HG03520 (cell line): ENCODE data around the gene OSTM1.
A peak's percentile ranks its signal among the peaks of the same experiment; 100 is the strongest.

Experiments
- ATAC-seq: cut with Tn5 transposase; IDR thresholded peaks from one replicate; pipeline ENCODE4 v1.9.1; 2021; ENCODE audit warnings: mild to moderate bottlenecking, moderate library complexity; ENCODE audit not compliant: unreplicated experiment

OSTM1 gene

DNA sequence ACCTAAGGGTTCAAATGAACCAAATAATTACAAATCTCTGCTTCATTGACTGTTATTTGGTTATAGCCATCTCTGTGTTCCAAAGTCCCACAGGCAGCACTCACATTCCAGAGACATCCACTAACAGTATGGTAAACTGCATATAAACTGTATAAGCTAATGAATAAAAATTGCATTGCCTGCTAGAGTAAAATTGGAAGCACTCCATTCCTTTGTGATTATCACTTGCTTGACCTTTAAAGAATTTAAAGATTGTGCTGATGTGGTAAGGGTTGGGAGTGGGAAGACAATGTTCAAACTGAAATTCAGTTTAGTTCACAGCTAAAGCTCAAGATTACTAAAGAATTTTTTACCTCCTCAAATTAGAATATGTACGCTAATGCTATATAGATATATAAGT lies 31.0 kb upstream of the OSTM1 start:
- ATAC-seq, result no peak

GRCh38 chr6:108102965-108103364 lies 28.4 kb upstream of the OSTM1 start:
- ATAC-seq, result no peak

DNA sequence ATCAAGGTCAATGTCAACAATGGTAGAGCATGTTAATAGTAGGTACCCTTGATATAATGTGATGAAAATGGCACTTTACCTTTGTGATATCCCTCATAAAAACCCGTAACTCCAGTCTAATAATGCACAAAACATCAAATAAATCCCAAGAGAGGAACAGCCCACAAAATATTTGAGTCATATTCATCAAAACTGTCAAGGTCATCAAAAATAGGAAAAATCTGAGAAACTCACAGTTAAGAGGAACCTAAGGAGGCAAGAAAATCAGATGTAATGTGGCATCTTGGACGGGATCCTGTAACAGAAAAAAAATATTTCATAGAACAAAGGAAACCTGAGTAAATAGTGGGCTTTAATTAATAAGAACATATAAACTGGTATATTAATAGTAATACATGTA lies 25.5 kb upstream of the OSTM1 start:
- ATAC-seq, result no peak

- no peak for ATAC-seq
Measured at GRCh38 chr6:108097882-108098281, 23.3 kb upstream of the OSTM1 start.

- ATAC-seq, result no peak
Measured at GRCh38 chr6:108093781-108094300, 19.3 kb upstream of the OSTM1 start.

DNA sequence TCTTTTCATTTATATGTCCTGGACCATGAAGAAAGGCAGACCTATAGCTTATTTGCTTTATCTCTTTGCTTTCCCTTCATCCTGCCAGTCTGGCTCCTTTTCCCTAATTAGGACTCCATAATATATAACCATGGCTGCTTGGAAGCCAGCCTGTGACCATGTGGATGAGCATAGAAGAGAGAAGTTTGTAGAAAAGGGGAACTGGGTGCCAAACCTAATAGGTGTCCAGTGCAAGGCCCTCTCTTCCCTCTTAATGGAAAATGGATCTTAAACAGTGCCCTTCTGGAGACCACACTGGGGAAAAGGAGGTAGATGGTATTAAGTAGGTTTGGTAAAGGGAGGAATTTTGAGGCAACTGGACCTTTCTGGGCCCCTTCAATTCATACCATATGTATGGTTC lies 16.7 kb upstream of the OSTM1 start:
- ATAC-seq, result no peak

DNA sequence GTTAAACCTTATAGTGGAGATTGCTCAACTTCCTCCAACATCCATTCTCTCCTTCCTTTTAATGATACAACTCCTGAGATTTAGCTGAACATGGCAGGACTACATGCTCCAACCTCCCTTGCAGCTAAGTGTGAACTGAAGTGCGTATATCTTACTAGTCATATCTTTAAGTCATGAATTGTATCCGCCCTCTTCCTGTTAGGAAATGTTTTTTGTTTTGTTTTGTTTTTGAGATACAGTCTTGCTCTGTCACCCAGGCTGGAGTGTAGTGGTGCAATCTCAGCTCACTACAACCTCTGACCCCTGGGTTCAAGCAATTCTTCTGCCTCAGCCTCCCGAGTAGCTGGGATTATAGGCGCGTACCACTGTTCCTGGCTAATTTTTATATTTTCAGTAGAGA lies 8.8 kb upstream of the OSTM1 start:
- no peak for ATAC-seq

- no peak for ATAC-seq
Measured at GRCh38 chr6:108082539-108082938, 8.0 kb upstream of the OSTM1 start.

DNA sequence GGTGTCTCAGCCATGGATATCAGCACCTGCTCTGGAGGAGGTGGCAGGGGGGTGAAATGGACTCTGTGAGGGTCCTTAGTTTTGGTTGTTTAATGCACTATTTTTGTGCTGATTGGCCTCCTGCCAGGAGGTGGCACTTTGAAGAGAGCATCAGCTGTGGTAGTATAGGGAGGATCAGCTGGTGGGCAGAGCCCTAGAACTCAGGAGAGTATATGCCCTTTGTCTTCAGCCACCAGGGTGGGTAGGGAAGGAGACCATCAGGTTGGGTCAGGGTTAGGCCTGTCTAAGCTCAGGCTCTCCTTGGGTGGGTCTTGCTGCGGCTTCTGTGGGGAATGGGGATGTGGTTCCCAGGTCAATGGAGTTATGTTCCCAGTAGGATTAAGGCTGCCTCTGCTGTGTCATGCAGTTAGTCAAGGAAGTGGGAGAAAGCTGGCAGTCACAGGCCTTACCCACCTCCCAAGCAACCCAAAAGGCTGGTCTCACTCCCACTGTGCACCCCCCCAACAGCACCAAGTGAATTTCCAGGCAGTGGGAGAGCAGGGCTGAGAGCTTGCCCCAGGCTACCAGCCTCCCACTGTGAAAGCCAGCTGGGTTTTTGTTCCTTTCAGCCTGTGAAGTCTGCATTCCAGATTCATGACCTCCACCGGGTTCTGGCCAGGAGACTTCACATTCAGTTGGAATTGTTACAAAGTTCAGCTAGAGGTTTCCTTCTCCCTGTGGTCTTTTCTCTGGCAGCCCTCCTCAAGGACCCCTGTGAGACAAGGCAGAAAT lies 5.7 kb upstream of the OSTM1 start:
- no peak for ATAC-seq

GRCh38 chr6:108078191-108078590 lies 3.6 kb upstream of the OSTM1 start:
- no peak for ATAC-seq

GRCh38 chr6:108074057-108074358 lies 533 bp downstream of the OSTM1 start:
- peak; percentile 29 for ATAC-seq

- no peak for ATAC-seq
Measured at GRCh38 chr6:108071736-108072276, 2.7 kb downstream of the OSTM1 start.

GRCh38 chr6:108068618-108069017 lies 5.9 kb downstream of the OSTM1 start:
- ATAC-seq, result peak; percentile 44

GRCh38 chr6:108068182-108068581 lies 6.4 kb downstream of the OSTM1 start:
- ATAC-seq, result no peak

- ATAC-seq, result no peak
Measured at GRCh38 chr6:108052706-108053105, 21.8 kb downstream of the OSTM1 start.

DNA sequence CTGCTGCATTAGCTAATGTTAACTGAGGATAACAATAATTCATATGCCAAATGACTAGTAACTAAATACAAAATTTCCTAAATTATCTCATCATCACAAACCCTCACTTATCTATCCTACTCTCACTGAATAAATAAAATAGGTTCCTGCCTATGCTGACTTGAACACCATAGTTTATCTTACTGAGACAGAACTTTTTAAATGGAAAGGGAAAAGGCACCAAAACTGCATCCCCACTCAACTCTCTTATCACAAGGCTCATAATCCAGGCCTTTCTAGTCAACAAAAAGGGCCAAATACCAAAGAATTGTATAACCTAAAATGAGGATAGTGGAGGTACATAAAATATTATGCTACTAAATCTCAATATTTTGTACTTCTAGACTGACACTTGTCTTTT lies 23.1 kb downstream of the OSTM1 start:
- ATAC-seq, result no peak

GRCh38 chr6:108039681-108040080 lies 34.9 kb downstream of the OSTM1 start:
- no peak for ATAC-seq

DNA sequence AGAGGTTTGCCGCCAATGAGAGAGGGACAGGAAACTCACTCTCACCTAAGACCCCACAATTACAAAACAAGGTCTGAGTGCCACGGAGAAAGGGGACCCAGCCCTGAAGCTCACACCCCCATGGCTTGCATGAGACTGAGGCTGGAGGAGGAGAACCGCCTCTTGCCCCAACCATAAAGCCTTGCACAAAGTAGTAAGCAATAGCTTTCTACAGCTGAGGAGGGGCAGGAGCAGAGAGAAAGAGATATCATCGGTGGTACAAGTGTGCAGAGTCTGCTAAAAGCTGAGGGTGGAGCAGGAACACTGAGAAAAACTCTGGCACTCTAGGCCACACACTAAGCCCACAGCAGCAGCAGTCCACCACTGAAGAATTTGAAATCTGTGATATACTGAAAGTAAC lies 37.7 kb downstream of the OSTM1 start:
- no peak for ATAC-seq

- no peak for ATAC-seq
Measured at GRCh38 chr6:108031968-108032367, 42.6 kb downstream of the OSTM1 start.

- ATAC-seq, result no peak
Measured at GRCh38 chr6:108030211-108030610, 44.3 kb downstream of the OSTM1 start.

DNA sequence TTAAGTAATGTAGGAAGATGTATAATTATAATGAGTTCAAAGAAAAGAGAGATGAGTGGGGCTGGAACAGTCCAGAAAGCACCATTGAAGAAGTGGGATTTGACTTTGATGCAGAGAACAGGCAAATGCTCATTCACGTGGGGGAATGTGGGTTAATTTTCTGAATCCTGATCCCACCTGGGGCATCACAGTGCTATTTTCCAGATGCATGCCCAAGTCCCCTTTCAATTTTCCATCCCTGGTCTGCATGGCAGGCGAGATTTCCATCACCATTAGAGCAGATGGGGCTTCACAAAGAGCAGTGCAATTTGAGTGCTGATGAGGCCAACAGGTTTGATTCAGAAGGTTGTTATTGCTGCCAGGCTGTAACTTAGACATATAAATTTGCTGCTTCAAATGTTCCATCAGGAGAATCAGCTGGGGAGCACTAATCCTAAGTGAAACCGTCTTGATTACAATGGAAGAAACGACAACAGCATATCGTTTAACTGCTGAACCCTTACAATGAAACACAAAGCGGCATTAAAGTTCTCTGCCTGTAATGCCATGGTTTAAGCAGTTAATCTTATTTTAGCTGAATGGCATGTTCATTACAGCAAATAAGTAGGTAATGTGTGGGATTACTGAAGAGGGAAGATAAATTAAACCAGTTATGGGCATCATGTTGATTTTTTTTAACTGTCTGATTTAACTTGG lies 45.2 kb downstream of the OSTM1 start:
- no peak for ATAC-seq

DNA sequence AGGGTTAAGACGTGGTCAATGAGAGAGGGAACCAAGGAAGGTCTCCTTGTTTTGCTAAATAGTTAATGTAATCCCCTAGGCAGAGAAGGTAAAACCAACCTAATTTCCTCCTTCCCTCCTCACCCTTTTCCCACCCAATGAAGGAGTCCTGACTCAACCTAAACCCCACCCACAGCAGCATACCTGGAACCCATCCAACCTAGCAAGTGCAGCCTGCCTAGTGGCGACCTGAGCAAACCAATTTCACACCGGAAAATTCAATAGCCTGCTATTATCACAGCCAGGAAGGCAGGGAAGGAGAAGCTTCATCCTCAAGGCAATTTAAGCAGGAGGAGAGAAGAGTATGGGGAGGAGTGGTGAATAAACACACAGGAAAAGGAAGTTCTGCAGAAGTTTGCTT lies 46.9 kb downstream of the OSTM1 start:
- no peak for ATAC-seq
